Measurements from ENCODE around the gene PRR20C.
"Not testable (repeated sequence)": the region's sequence is repeated elsewhere in the genome, so short reads cannot be mapped to it uniquely, and the experiment has no call there.

Gene PRR20C

DNA sequence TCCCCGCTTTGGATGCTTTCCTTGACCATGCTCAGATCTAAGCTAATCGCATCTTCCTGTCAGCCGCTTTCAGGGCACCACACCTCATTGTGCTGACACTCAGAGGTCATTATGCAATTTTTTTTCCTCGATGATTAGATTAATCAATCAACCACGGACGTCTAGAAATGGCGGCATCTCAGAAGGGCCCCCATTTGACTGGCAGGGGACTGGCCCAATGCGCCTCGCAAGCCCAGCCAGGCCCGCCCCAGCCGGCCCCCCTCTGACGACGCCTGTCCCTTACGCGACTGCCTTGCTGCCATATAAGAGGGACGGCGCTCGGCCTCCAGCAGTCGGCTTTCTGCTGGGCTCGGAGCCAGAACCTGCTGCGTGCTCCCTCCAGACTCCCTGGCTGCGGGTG lies 6.7 kb upstream of the PRR20C start, which contains the start of gene PRR20B:
TSS of gene PRR20B (plus strand) at position 301 of the 400 bp plus-strand sequence. CDS start 387 bp downstream, outside the sequence.
- not testable (repeated sequence) for H3K4me1 ChIP-seq (ENCODE audit: low read length)

DNA sequence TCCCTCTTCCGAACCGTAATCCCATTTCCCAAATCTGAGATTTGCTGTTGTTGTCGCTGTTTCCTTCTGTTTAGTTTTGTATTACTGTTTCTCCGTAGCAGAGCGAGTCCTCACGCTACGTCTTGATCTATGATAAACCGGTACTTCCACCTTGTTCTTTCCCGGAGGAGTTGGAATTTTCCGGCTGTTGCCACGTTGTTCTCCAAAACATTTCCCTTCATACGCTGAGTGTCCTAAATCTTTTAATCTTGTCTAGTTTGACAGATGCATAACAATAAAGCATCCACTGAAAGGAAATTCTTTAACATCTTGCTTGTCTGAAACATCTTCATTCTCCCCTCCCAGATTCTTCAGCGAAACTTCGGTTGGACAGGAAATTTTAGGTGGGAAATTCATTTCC lies 5.8 kb upstream of the PRR20C start:
- H3K9me2 ChIP-seq (replicated peaks; ENCODE audit: insufficient read depth, low read length); H4K20me1 ChIP-seq (ENCODE audit: insufficient read depth, low read length); DNase-seq; H3F3A ChIP-seq (ENCODE audit: insufficient read depth, low read length); H3K27me3 ChIP-seq (replicated peaks; ENCODE audit: insufficient read depth, low read length); H3K79me2 ChIP-seq (ENCODE audit: low read length); H3K4me1 ChIP-seq (ENCODE audit: low read length); H2AFZ ChIP-seq (ENCODE audit: low read length); H3K36me3 ChIP-seq (replicated peaks; ENCODE audit: insufficient read depth, low read length); H3K27ac ChIP-seq (ENCODE audit: low read length); H3K4me3 ChIP-seq (ENCODE audit: low read length); H3K9me3 ChIP-seq (replicated peaks; ENCODE audit: insufficient read depth, low read length); H3K4me2 ChIP-seq (ENCODE audit: low read depth, low read length); H3K9ac ChIP-seq (ENCODE audit: low read length): not testable (repeated sequence)

More for the DNA sequence above, 6.7 kb upstream of the PRR20C start, which contains the start of gene PRR20B:
- H3K79me2 ChIP-seq (ENCODE audit: low read length); H3K4me2 ChIP-seq (ENCODE audit: low read depth, low read length); H3K9ac ChIP-seq (ENCODE audit: low read length); H3K36me3 ChIP-seq (replicated peaks; ENCODE audit: insufficient read depth, low read length); H4K20me1 ChIP-seq (ENCODE audit: insufficient read depth, low read length); H3K4me3 ChIP-seq (ENCODE audit: low read length); H3K9me2 ChIP-seq (replicated peaks; ENCODE audit: insufficient read depth, low read length); H3K27ac ChIP-seq (ENCODE audit: low read length); H3K27me3 ChIP-seq (replicated peaks; ENCODE audit: insufficient read depth, low read length); H2AFZ ChIP-seq (ENCODE audit: low read length); H3F3A ChIP-seq (ENCODE audit: insufficient read depth, low read length); DNase-seq; H3K9me3 ChIP-seq (replicated peaks; ENCODE audit: insufficient read depth, low read length): not testable (repeated sequence)

DNA sequence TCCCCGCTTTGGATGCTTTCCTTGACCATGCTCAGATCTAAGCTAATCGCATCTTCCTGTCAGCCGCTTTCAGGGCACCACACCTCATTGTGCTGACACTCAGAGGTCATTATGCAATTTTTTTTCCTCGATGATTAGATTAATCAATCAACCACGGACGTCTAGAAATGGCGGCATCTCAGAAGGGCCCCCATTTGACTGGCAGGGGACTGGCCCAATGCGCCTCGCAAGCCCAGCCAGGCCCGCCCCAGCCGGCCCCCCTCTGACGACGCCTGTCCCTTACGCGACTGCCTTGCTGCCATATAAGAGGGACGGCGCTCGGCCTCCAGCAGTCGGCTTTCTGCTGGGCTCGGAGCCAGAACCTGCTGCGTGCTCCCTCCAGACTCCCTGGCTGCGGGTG lies 6.5 kb downstream of the PRR20C start, which contains the start of gene PRR20D:
TSS of gene PRR20D (plus strand) at position 301 of the 400 bp plus-strand sequence. CDS start 387 bp downstream, outside the sequence.
- H3K9ac ChIP-seq (ENCODE audit: low read length); DNase-seq; H3K4me3 ChIP-seq (ENCODE audit: low read length); H3K9me3 ChIP-seq (replicated peaks; ENCODE audit: insufficient read depth, low read length); H2AFZ ChIP-seq (ENCODE audit: low read length); H3K36me3 ChIP-seq (replicated peaks; ENCODE audit: insufficient read depth, low read length); H3K27ac ChIP-seq (ENCODE audit: low read length); H3K79me2 ChIP-seq (ENCODE audit: low read length); H4K20me1 ChIP-seq (ENCODE audit: insufficient read depth, low read length); H3K4me1 ChIP-seq (ENCODE audit: low read length); H3K27me3 ChIP-seq (replicated peaks; ENCODE audit: insufficient read depth, low read length); H3K9me2 ChIP-seq (replicated peaks; ENCODE audit: insufficient read depth, low read length); H3F3A ChIP-seq (ENCODE audit: insufficient read depth, low read length); H3K4me2 ChIP-seq (ENCODE audit: low read depth, low read length): not testable (repeated sequence)

DNA sequence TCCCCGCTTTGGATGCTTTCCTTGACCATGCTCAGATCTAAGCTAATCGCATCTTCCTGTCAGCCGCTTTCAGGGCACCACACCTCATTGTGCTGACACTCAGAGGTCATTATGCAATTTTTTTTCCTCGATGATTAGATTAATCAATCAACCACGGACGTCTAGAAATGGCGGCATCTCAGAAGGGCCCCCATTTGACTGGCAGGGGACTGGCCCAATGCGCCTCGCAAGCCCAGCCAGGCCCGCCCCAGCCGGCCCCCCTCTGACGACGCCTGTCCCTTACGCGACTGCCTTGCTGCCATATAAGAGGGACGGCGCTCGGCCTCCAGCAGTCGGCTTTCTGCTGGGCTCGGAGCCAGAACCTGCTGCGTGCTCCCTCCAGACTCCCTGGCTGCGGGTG lies 13.0 kb downstream of the PRR20C start, which contains the start of gene PRR20E:
TSS of gene PRR20E (plus strand) at position 301 of the 400 bp plus-strand sequence. CDS start 387 bp downstream, outside the sequence.
- H2AFZ ChIP-seq (ENCODE audit: low read length); H3K4me1 ChIP-seq (ENCODE audit: low read length); H3K27ac ChIP-seq (ENCODE audit: low read length); H3K9me3 ChIP-seq (replicated peaks; ENCODE audit: insufficient read depth, low read length); H3K27me3 ChIP-seq (replicated peaks; ENCODE audit: insufficient read depth, low read length); DNase-seq; H4K20me1 ChIP-seq (ENCODE audit: insufficient read depth, low read length); H3K4me2 ChIP-seq (ENCODE audit: low read depth, low read length); H3K9me2 ChIP-seq (replicated peaks; ENCODE audit: insufficient read depth, low read length); H3K9ac ChIP-seq (ENCODE audit: low read length); H3K4me3 ChIP-seq (ENCODE audit: low read length); H3F3A ChIP-seq (ENCODE audit: insufficient read depth, low read length); H3K36me3 ChIP-seq (replicated peaks; ENCODE audit: insufficient read depth, low read length); H3K79me2 ChIP-seq (ENCODE audit: low read length): not testable (repeated sequence)

DNA sequence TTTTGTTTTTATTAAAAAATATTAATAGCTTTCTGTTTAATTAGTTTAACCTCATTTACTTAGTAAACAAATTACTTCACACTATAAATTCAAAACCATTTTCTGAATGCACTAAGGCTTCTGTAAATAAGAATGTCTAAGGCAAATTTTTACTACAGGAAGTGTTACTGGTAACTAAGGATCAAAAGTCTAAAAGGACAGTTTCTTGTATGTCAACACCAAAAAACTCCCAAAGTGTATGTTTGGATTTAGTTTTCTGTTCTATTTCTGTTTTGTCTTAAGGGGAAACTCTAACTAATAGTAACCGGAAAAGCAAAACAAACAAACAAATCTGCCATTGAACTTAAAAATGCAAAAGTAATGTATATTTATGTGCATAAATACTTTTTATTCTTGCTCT lies 37.8 kb downstream of the PRR20C start:
- Histone ChIP-seq H4K20me1 (ENCODE audit: insufficient read depth, low read length) (no peaks in the 10 kb centered on the region), H3K27me3 (replicated peaks; ENCODE audit: insufficient read depth, low read length) (no peaks in the 10 kb centered on the region), H3F3A (ENCODE audit: insufficient read depth, low read length) (no peaks in the 10 kb centered on the region), H3K4me2 (ENCODE audit: low read depth, low read length) (no peak overlapping the region), H3K9me3 (replicated peaks; ENCODE audit: insufficient read depth, low read length) (no peaks in the 10 kb centered on the region), H3K27ac (ENCODE audit: low read length) (no peak overlapping the region), H3K4me3 (ENCODE audit: low read length) (no peak overlapping the region), H2AFZ (ENCODE audit: low read length) (no peak overlapping the region), H3K79me2 (ENCODE audit: low read length) (no peaks in the 10 kb centered on the region), H3K4me1 (ENCODE audit: low read length) (no peaks in the 10 kb centered on the region), H3K9me2 (replicated peaks; ENCODE audit: insufficient read depth, low read length) (no peaks in the 10 kb centered on the region), H3K36me3 (replicated peaks; ENCODE audit: insufficient read depth, low read length) (no peaks in the 10 kb centered on the region), H3K9ac (ENCODE audit: low read length) (no peak overlapping the region)
- TF ChIP-seq EZH2phosphoT487 (IDR thresholded peaks at IDR 0.05; ENCODE audit: low read length) (no peak), EZH2 (optimal IDR thresholded peaks at IDR 0.05; ENCODE audit: low read depth, low read length) (no peak)
- TF ChIP-seq, protein P1, sequence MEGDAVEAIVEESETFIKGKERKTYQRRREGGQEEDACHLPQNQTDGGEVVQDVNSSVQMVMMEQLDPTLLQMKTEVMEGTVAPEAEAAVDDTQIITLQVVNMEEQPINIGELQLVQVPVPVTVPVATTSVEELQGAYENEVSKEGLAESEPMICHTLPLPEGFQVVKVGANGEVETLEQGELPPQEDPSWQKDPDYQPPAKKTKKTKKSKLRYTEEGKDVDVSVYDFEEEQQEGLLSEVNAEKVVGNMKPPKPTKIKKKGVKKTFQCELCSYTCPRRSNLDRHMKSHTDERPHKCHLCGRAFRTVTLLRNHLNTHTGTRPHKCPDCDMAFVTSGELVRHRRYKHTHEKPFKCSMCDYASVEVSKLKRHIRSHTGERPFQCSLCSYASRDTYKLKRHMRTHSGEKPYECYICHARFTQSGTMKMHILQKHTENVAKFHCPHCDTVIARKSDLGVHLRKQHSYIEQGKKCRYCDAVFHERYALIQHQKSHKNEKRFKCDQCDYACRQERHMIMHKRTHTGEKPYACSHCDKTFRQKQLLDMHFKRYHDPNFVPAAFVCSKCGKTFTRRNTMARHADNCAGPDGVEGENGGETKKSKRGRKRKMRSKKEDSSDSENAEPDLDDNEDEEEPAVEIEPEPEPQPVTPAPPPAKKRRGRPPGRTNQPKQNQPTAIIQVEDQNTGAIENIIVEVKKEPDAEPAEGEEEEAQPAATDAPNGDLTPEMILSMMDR (IDR thresholded peaks at IDR 0.05; ENCODE audit: low read length), result no peak
- no peak for DNase-seq

Data from MM.1S (cell line).